ENCODE results near the gene RTP5. TPM values are rescaled to one million over a fixed set of nuclear protein-coding genes. Genes with fewer than 3 reads are reported as not detected.

RTP5 gene
- total RNA-seq, 4 donors from 2014 or later, result 0.33 TPM; not detected in 3

DNA sequence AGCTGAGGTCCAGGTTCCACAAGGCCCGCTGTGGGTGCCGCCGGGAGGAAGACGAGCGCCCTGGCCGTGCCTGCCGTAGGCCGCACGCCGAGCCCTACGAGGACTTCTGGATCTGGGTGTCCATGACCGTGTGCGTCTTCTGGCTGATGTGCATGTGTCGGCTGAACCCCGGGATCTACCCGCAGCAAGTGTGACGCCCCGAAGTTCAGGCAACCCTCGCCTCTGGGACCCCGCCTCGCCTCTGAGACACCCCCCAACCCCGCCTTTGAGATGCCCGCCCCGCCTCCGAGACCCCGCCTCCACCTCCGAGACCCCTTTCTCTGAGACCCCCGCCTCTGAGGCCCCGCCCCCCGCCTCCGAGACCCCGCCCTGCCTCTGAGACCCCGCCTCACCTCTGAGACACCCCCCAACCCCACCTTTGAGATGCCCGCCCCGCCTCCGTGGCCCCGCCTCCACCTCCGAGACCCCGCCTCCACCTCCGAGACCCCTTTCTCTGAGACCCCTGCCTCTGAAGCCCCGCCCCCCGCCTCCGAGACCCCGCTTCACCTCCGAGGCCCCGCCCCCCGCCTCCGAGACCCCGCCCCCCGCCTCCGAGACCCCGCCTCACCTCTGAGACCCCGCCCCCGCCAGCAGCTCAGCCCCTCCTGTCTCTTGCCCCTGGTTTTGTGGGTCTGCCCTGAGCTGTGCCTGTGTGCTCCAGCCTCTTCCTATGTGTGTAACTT, 3.7 kb downstream of the RTP5 start:
- TF ChIP-seq, protein P1, sequence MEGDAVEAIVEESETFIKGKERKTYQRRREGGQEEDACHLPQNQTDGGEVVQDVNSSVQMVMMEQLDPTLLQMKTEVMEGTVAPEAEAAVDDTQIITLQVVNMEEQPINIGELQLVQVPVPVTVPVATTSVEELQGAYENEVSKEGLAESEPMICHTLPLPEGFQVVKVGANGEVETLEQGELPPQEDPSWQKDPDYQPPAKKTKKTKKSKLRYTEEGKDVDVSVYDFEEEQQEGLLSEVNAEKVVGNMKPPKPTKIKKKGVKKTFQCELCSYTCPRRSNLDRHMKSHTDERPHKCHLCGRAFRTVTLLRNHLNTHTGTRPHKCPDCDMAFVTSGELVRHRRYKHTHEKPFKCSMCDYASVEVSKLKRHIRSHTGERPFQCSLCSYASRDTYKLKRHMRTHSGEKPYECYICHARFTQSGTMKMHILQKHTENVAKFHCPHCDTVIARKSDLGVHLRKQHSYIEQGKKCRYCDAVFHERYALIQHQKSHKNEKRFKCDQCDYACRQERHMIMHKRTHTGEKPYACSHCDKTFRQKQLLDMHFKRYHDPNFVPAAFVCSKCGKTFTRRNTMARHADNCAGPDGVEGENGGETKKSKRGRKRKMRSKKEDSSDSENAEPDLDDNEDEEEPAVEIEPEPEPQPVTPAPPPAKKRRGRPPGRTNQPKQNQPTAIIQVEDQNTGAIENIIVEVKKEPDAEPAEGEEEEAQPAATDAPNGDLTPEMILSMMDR (IDR thresholded peaks at IDR 0.05; ENCODE audit: low read depth), result no peak

DNA sequence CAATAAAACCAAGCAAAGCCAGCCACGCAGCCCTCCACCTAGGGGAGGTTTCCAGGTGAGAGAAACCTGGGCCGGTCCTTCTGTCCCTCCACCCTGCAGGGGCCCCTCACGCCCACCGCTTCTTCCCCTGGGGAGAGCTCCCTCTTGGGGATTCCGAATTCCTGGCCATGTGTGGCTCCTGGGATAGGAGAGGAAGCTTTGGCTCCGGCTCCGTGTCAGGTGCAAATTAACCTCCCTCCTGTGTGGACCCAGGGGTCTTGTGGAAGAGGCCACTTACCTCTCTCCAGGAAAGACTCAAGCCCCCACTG, 4.2 kb downstream of the RTP5 start:
- TF ChIP-seq, protein P1 (IDR thresholded peaks at IDR 0.05; ENCODE audit: low read depth), result no peak

DNA sequence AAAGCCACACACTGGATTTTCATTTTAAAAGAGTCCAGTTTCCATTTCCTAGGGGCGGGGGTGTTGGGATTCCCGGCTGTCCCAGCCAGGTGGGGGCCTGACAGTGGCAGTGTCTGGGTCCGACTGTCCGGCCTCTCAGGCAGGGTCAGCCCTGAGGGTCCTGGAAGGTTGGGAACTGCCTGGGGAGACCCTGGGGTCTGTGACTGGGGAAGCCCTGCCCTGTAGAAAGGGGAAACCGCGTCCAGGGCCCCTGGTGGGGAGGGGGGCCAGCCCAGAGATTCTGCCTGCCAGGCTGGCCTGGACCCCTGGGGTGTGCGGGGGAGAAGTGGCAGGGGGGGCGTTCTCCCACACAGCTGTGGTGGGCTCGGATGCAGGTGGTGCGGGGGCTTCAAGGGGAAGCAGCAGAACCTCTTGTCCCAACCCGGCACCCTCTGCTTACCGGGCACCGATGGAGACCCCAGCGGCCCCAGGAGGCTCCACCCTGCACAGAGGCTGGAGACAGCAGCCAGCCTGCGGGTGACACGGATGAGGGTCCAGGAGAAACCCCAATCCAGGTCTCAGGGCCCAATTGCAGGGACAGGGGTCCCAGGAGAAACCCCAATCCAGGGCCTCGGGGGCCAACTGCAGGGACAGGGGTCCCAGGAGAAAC, 4.9 kb downstream of the RTP5 start:
- TF ChIP-seq, protein P1 (IDR thresholded peaks at IDR 0.05; ENCODE audit: low read depth), result no peak

DNA sequence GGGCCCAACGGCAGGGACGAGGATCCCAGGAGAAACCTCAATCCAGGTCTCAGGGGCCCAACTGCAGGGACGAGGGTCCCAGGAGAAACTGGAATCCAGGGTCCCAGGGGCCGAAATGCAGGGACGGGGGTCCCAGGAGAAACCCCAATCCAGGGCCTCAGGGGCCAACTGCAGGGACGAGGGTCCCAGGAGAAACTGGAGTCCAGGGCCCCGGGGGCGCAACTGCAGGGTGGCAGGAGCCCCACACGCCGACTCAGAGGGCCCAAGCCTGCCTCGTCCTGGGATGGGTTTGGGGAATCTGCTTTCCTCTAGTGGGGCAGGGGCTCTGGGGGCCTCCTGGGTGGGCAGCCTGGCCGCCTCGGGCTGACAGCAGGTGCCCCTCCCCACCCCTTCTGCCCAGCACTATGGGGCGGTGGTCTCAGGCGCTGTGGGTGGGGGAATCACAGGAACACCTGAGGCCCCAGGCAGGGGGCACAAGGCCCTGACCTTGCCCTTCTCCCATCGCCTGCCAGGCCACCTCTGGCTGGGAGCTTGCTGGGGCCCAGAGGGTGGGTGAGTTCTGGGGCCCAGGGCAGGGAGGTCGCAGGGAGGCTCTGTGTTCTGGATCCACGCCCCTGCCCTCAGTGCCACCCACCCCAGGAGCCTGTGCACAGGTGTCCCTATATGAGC, 7.1 kb downstream of the RTP5 start:
- TF ChIP-seq, protein P1 (IDR thresholded peaks at IDR 0.05; ENCODE audit: low read depth), result no peak

DNA sequence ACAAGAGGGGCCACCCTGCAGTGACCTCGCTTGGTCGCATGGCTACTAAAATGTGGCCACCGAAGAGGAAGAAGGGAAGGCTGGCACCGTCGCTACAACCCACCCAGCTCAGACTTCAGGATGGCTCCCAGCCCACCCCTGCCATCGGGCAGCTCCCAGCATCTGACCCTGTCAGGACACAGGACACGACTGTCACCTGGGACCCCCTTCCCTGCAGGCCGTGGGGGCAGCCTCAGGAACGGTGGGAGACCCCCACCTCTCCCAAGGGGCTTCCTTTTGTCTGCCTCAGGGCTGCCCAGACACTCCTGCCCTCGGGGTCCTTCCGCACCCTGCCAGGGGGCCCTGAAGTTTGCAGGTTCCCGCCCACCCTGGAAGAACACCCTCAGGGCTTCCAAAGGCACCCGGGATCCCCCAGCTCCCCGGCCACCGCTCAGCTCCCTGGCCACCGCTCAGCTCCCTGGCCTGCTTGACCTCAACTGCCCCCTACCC, 7.7 kb downstream of the RTP5 start:
- TF ChIP-seq, protein P1 (IDR thresholded peaks at IDR 0.05; ENCODE audit: low read depth), result no peak

DNA sequence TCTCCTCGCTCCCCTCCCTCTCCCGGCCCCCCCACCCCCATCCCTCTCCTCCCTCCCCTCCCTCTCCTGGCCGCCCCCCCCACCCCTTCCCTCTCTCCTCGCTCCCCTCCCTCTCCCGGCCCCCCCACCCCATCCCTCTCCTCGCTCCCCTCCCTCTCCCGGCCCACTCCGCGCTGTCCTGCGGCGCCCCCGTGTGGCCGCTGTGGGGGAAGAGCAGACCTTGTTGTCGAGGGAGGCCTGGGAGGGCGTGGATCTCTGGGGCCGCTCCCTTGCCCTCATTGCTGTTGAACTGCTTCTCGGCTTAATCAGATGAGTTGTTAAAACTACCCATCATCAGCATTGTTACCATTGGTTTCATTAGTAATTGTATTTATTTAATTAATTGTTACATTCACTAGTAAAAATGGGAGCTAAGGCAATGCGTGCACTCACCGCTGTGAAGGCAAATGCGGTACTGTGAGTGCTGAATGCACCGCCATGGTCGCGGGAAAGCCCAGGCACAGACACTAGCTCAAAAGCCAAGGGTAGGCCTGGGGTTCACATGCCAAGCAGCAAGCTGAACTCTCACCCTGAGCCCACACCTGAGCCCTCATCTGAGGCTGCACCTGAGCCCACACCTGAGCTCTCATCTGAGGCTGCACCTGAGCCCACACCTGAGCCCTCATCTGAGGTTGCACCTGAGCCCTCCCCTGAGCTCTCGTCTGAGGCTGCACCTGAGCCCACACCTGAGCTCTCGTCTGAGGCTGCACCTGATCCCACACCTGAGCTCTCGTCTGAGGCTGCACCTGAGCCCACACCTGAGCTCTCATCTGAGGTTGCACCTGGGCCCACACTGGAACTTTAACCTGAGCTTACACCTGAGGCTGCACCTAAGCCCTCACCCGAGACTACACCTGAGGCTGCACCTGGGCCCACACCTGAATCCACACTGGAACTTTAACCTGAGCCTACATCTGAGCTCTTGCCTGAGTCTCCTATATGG, 8.8 kb downstream of the RTP5 start:
- TF ChIP-seq, protein P1 (IDR thresholded peaks at IDR 0.05; ENCODE audit: low read depth), result no peak

Data from subcutaneous adipose tissue (tissue), 4 donors.